ENCODE measurements around the gene MTREX. TPM values are rescaled to one million over a fixed set of nuclear protein-coding genes. Genes with fewer than 3 reads are reported as not detected.

MTREX gene
- total and polyA plus RNA-seq, 2 of the 8 experiments (the other 6 are each of a cell fraction or from before 2014, with no cell fraction given) = 16.0 to 130 TPM

DNA sequence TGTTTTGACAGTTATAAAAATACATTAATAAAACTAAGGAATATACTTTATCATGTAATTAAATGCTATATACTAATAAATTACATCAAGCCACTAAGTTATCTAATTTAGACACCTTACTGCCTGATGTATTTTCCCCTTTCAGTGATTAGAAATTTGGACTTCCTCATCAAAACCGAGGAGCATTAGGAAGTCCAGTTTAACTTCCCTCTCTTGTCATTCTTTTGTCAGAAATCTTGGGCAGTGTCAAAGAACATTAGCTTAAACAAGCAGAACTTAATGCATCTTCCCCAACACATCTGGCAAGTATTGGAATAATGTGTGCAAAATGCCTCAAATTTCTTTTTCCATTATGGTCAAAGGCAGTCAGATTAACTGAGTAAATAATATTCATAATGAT lies 145.4 kb downstream of the MTREX start:
- Histone ChIP-seq H3K23ac (ENCODE audit: insufficient read length) (no peak overlapping the region), H2BK20ac (ENCODE audit: low read length) (no peak overlapping the region), H2AK5ac (ENCODE audit: low read depth, low read length) (no peak overlapping the region), H2BK5ac (ENCODE audit: low read depth, low read length) (no peak overlapping the region), H3K4me3 (ENCODE audit: extremely low read depth in 1 of 4, insufficient read depth in 2 of 4, low read depth in 3 of 4, low read length in 4 of 4) (no peak overlapping the region), H3K36me3 (ENCODE audit: control insufficient read depth in 2 of 4, insufficient read depth in 4 of 4, low read length in 3 of 4) (peaks cover 0 to 22% (median 0%) of the 10 kb centered on the region in 4 experiments; a peak in 2 of 8 replicates), H4K5ac (ENCODE audit: insufficient read length, low read depth, low read length) (no peak overlapping the region), H2BK12ac (ENCODE audit: low read depth, low read length) (no peak overlapping the region), H2BK15ac (ENCODE audit: low read length) (no peak overlapping the region), H4K20me1 (replicated peaks in 1 of 2; ENCODE audit: control insufficient read depth in 1 of 2, insufficient read depth in 2 of 2, low read length in 2 of 2) (no peaks in the 10 kb centered on the region), H3K79me2 (ENCODE audit: control insufficient read depth in 1 of 2, insufficient read depth in 2 of 2, low read length in 2 of 2) (peaks cover 0 to 74% of the 10 kb centered on the region in 2 experiments; a peak in 2 of 4 replicates), H3K14ac (ENCODE audit: insufficient read length) (no peak overlapping the region), H3K79me1 (ENCODE audit: low read depth, low read length) (no peaks in the 10 kb centered on the region; the same call in 1 of the 2 replicates), H3K9ac (replicated peaks in 1 of 4; ENCODE audit: extremely low read depth in 1 of 4, low read depth in 3 of 4, low read length in 3 of 4) (no peak overlapping the region), H3K4ac (replicated peaks; ENCODE audit: insufficient read length, low read depth, low read length) (no peak overlapping the region), H4K91ac (replicated peaks; ENCODE audit: insufficient read length, low read length) (no peak overlapping the region), H4K8ac (ENCODE audit: extremely low read depth, insufficient read depth, low read length) (no peak overlapping the region), H3K4me2 (ENCODE audit: insufficient read depth in 1 of 2, low read depth in 2 of 2, low read length in 2 of 2) (no peak overlapping the region), H2BK120ac (replicated peaks; ENCODE audit: low read depth, low read length) (no peak overlapping the region), H3K23me2 (ENCODE audit: low read depth, low read length) (no peaks in the 10 kb centered on the region; the same call in 1 of the 2 replicates), H3K27me3 (replicated peaks in 1 of 4; ENCODE audit: control insufficient read depth in 3 of 4, extremely low read depth in 1 of 4, insufficient read depth in 3 of 4, low read length in 3 of 4) (no peaks in the 10 kb centered on the region), H3K4me1 (replicated peaks in 1 of 4; ENCODE audit: control insufficient read depth in 3 of 4, insufficient read depth in 4 of 4, low read length in 3 of 4) (peaks cover 0 to 5% (median 2%) of the 10 kb centered on the region in 4 experiments; a peak in 5 of 7 replicates), H2AFZ (ENCODE audit: low read length) (no peak overlapping the region), H3K18ac (ENCODE audit: extremely low read depth, low read length) (no peak overlapping the region), H3K9me3 (ENCODE audit: insufficient read depth in 2 of 2, low read depth in 1 of 2, low read length in 1 of 2) (no peaks in the 10 kb centered on the region), H3K56ac (replicated peaks; ENCODE audit: insufficient read length, low read depth, low read length) (no peak overlapping the region), H3K27ac (ENCODE audit: low read depth, low read length) (no peak overlapping the region)
- ChIA-PET POLR2A (ENCODE audit: partially characterized antibody) (interaction anchor here (1.5 kb wide), 1 partner anchor 13 kb away, joined by 3 read pairs; no protein-coding TSS in a partner anchor), CTCF (ENCODE audit: partially characterized antibody) (no interaction called here)
- DNase-seq (ENCODE audit: low read depth in 1 of 2, low spot score in 2 of 2) (no peak), FAIRE-seq (no peak)
- 80% methylated on average over 1 of the region's 1 CpG; no CpG with 5 or more reads in 1 of the 2 experiments for WGBS, 2 experiments (ENCODE audit: extremely low coverage in 1 of 2, insufficient coverage in 1 of 2, insufficient read length in 1 of 2, insufficient replicate concordance in 2 of 2, low coverage in 1 of 2, low lambda C conversion rate in 2 of 2, missing lambda C conversion rate in 1 of 2)
- TF ChIP-seq KDM5A (IDR thresholded peaks at IDR 0.05; ENCODE audit: low read length) = no peak
- no peak for TF ChIP-seq CBX5 (IDR thresholded peaks at IDR 0.05; ENCODE audit: low read depth, low read length)
- no peak for TF ChIP-seq ASH2L (IDR thresholded peaks at IDR 0.05; ENCODE audit: low read length)
- TF ChIP-seq TEAD4 (IDR thresholded peaks at IDR 0.05; ENCODE audit: low read depth, low read length) = no peak
- TF ChIP-seq HDAC6 (IDR thresholded peaks at IDR 0.05; ENCODE audit: low read depth, low read length) = no peak
- no peak for TF ChIP-seq SIX5 (IDR thresholded peaks at IDR 0.05; ENCODE audit: low read depth, low read length)
- no peak for TF ChIP-seq SIRT6 (IDR thresholded peaks at IDR 0.05; ENCODE audit: low read length)
- TF ChIP-seq GTF2F1 (IDR thresholded peaks at IDR 0.05; ENCODE audit: borderline replicate concordance, low read depth, low read length) = no peak
